Measurements from ENCODE around the gene LPP.

- TF ChIP-seq CTCF (IDR thresholded peaks at IDR 0.05) = no peak
- TF ChIP-seq POLR2A (IDR thresholded peaks at IDR 0.05) = peak; percentile 16
These were observed 4.0 kb downstream of the LPP start for GRCh38 chr3:188157971-188158370.

Data from right lobe of liver (tissue), 4 donors.